GM19351 (cell line): ENCODE results near the gene PSMC1.

ENCODE experiments used
- ATAC-seq: cut with Tn5 transposase; IDR thresholded peaks from one replicate; pipeline ENCODE4 v1.9.1; 2021; ENCODE audit warnings: mild to moderate bottlenecking, moderate library complexity; ENCODE audit not compliant: unreplicated experiment

PSMC1 gene

GRCh38 chr14:90275820-90276219 is 19.5 kb downstream of the PSMC1 start:
- ATAC-seq: no peak

GRCh38 chr14:90276646-90277367 is 20.5 kb downstream of the PSMC1 start:
- ATAC-seq: no peak

GRCh38 chr14:90277581-90278198 is 21.3 kb downstream of the PSMC1 start:
- no peak for ATAC-seq

GRCh38 chr14:90278199-90279175 is 22.1 kb downstream of the PSMC1 start:
- ATAC-seq: no peak

- no peak for ATAC-seq
Observed at GRCh38 chr14:90280096-90280495, 23.7 kb downstream of the PSMC1 start.

GRCh38 chr14:90281261-90281660 is 24.9 kb downstream of the PSMC1 start:
- no peak for ATAC-seq

- ATAC-seq: no peak
Observed at GRCh38 chr14:90281756-90282155, 25.4 kb downstream of the PSMC1 start.

GRCh38 chr14:90287791-90288190 is 31.4 kb downstream of the PSMC1 start:
- ATAC-seq: no peak

GRCh38 chr14:90288651-90289355 is 32.5 kb downstream of the PSMC1 start:
- ATAC-seq: no peak

GRCh38 chr14:90290337-90291011 is 34.1 kb downstream of the PSMC1 start:
- no peak for ATAC-seq

GRCh38 chr14:90291699-90292098 is 35.3 kb downstream of the PSMC1 start:
- no peak for ATAC-seq

GRCh38 chr14:90293766-90294730 is 37.7 kb downstream of the PSMC1 start:
- no peak for ATAC-seq

- ATAC-seq: no peak
Observed at GRCh38 chr14:90294872-90295271, 38.5 kb downstream of the PSMC1 start.

- no peak for ATAC-seq
Observed at GRCh38 chr14:90295870-90296516, 39.6 kb downstream of the PSMC1 start.

GRCh38 chr14:90296641-90297040 is 40.3 kb downstream of the PSMC1 start:
- no peak for ATAC-seq

- no peak for ATAC-seq
Observed at GRCh38 chr14:90297876-90298629, 41.7 kb downstream of the PSMC1 start.

- no peak for ATAC-seq
Observed at GRCh38 chr14:90299408-90299807, 43.1 kb downstream of the PSMC1 start.

GRCh38 chr14:90300611-90301047 is 44.3 kb downstream of the PSMC1 start:
- no peak for ATAC-seq
